Activated T-helper 1 cell treated with Interleukin-2 at 50 U/mL for 16 hours (primary cell): Measurements from ENCODE around the gene CLDN10.

Experiments
- DNase-seq: peaks from one replicate; pipeline ENCODE4 v3.0.0-alpha.2; 2020; ENCODE audit warnings: low read depth

Gene CLDN10

DNA sequence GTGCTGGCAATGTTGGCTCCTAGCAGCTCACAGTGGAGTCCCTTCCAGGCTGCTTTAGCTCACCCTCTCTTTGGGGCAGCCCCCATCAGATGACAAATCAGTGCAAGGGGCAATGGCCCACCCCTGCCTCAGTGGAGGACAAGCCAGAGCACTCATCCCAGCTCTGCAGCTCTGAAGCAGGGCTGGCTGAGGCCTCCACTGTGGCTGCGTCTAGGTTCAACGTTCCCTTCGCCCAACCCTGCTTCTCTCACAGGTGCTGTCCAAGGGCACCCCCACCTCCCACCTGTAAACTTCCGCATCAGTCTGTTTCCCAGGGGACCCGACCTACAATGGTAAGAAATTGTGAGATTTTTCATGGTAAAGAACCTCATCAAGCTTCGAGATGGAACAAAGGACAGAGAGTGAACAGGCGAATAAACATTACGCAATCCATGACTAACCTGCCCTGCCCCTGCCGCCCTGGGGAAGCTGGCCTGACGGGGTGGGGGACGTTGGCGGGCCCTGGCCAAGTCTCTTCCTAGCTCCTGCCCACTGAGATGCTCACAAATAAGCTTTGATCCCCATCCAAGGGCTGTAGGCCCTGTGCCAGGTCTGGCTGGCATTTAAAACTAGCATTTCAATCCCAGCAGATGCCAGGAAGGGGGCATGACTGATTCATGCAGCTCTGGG lies 51.5 kb downstream of the CLDN10 start:
- no peak for DNase-seq

DNA sequence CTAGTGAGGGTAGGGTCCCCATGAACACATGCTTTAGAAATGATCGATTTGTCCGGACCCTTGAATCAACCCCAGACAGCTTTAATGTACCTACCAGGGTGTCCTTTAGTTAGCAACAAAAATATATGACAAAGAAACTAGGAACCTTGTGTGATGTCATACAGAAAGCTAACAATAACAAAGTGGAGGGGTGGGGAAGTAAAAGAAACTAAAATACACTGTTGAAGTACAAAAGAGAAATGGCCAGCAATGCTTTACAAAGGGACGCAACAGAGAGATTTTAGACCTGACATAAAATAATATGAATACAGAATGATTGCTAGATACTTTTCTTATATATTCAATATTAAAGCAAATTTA lies 52.0 kb downstream of the CLDN10 start:
- DNase-seq: no peak

DNA sequence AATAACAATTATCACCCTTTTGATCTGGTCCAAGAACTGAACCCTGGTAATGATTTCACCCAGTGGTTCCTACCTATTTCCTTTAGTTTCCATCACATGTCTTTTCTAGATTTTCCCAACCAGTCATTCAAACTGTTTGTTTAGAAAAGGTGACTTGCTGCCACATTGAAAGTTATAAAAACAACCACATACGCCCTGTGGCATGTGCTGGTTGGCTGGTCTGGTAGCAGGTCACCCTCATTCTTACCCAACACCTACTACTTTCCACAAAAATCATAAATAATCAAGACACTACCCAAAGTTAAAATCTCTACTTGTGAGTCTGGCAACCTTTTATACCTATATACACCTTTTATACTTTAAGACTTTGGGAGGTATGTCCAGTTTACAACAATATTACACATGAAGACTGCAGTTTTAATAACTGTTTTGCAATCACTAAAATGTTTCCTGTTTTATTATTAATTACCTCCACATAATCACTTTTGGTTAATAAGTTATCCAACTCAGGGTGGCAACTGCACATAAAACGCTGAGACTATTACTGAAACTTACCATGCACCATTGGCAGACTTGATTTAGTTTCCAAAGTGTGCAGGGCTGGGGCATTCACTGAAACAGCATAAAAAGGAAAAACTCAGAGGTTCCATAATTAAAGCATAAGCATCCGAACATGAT lies 53.1 kb downstream of the CLDN10 start:
- no peak for DNase-seq

- no peak for DNase-seq
Measured at GRCh38 chr13:95607366-95607765, 54.8 kb downstream of the CLDN10 start.

DNA sequence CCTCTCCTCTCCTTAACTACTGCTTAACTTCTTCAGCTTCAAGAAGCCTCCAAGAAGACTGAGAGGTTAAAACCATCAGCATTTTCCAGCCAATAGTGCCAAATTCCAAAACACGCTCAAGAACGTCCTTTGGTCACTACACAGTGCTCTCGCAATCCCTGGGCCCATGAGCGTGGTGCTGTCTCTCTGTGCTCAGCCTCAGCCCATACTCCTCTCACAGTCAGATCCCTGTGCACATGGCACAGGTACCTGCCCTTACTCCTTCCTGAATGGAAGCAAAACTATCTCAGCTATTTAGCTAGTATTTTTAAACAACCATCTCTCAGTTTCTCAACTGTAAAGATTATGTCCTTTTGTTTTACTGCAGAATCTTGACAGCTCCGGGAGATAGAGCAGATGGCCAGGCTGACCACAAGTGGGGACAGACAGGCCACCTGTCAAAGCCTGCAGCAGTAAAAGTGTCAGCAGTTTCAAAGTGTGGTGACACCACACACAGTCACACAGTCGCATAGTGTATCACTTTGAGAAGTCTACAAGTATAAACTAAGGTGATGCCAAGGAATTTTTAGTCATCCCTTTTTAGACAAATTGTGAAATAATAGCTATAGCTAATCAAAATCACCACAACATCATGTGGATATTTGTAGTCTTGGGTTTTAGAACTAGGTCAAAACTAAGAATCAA lies 56.3 kb downstream of the CLDN10 start:
- DNase-seq: no peak

DNA sequence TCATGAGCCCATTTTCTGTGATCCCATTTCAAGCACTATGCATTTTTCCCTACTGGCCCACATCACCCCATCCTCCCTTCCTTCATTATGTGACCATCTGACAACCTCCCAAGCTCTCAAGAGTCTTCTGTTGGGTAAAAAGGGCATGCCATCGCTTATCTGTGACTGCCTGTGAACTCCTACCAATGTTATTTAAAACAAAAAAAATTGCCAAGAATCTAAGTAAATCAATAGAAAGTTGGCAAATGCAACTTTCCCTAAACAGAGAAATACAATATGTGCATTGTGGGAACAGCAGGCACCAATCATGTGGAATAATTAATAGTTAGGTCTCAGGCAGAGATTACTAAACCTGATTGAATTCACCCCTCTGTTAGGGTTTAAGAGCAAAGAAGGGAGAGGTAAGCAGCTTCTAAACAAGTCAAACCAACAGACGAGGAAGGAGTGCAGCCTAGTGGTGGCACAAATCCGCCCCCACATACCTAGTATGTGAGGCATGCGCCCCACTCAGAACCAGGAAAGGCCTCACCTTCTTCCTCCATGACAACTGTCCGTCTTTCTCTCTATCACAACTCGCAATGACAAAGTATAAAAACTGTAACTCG lies 62.2 kb downstream of the CLDN10 start:
- DNase-seq: no peak

GRCh38 chr13:95615539-95615938 lies 63.0 kb downstream of the CLDN10 start:
- DNase-seq: no peak

- DNase-seq: no peak
Measured at GRCh38 chr13:95620030-95620824, 67.7 kb downstream of the CLDN10 start.

GRCh38 chr13:95620825-95621498 lies 68.4 kb downstream of the CLDN10 start:
- DNase-seq: no peak

DNA sequence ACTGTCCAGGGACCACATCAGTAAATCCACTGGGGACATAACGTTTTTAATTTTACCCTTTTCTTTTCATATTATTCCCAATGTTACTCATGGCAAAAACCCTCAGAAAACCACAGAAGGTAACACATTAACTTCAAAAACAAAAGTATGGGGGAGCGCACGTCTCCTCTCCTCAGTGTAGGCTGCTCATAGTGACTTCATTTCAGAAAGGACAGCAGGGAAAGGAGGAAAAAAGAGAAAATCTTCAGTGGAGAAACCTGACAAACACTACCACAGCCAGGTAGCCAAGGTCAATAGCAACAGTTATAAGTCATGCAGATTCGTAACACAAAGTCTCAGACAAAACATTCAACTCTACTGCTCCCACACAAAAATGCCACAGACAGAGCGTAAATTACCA lies 70.6 kb downstream of the CLDN10 start:
- DNase-seq: no peak

- no peak for DNase-seq
Measured at GRCh38 chr13:95624020-95624419, 71.5 kb downstream of the CLDN10 start.

- no peak for DNase-seq
Measured at GRCh38 chr13:95626768-95627167, 74.2 kb downstream of the CLDN10 start.

DNA sequence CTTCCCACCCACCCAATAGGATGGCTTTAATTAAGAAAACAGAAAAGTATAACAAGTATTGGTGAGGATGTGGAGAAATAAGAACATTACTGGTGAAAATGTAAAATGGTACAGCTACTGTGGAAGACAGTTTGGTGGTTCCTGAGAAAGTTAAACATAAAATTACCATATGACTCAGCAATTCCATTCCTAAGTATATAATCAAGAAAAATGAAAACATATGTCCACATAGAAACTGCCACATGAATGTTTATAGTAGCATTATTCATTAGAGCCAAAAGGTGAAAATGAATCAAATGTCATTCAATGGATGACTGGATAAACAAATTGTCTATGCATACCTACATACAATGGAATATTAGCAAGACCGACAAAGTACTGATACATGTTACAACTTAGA lies 75.1 kb downstream of the CLDN10 start:
- no peak for DNase-seq

- DNase-seq: no peak
Measured at GRCh38 chr13:95628488-95628887, 76.0 kb downstream of the CLDN10 start.

- DNase-seq: no peak
Measured at GRCh38 chr13:95629071-95629470, 76.6 kb downstream of the CLDN10 start.
